Natural killer cell (primary cell): Measurements from ENCODE around the gene TFAP2B. TPM values are rescaled to one million over a fixed set of nuclear protein-coding genes. Genes with fewer than 3 reads are reported as not detected.

Experiments
- ATAC-seq, 3 donors: fragments of 150-1000 bp in 2 of 3; fragments of 200-7000 bp in 1 of 3; cut with Tn5 transposase; 1 replicate in 1 of 3; 2 replicates in 2 of 3; pipeline ENCODE4 v1.10.0; 2021; ENCODE audit warnings: mild to moderate bottlenecking in 2 of 3, moderate library complexity in 2 of 3
- DNase-seq, 2 donors: peaks; one replicate each; pipeline versions ENCODE4 v3.0.0 to v3.0.0-alpha.2; 2013 to 2021; ENCODE audit warnings: mixed read lengths in 1 of 2
- H3K27ac ChIP-seq: one replicate; pipeline ENCODE4 v1.5.1; 2013; ENCODE audit warnings: mild to moderate bottlenecking, low read length
- H3K27me3 ChIP-seq: one replicate; pipeline ENCODE4 v1.6.1; 2013; ENCODE audit warnings: low read length; ENCODE audit not compliant: control insufficient read depth, insufficient read depth
- H3K36me3 ChIP-seq: one replicate; pipeline ENCODE4 v1.6.1; 2013; ENCODE audit warnings: low read length; ENCODE audit not compliant: control insufficient read depth, insufficient read depth
- H3K4me1 ChIP-seq: one replicate; pipeline ENCODE4 v1.6.1; 2013; ENCODE audit warnings: low read length; ENCODE audit not compliant: control insufficient read depth, insufficient read depth
- H3K4me3 ChIP-seq: one replicate; pipeline ENCODE4 v1.5.1; 2013; ENCODE audit warnings: low read length
- H3K9me3 ChIP-seq: one replicate; pipeline ENCODE4 v1.6.1; 2013; ENCODE audit warnings: low read length; ENCODE audit not compliant: control insufficient read depth, insufficient read depth
- H3K27ac Mint-ChIP-seq, 2 donors: one replicate each; pipeline ENCODE4 v1.8.0; 2022; ENCODE audit warnings: mild to moderate bottlenecking in 2 of 2, mixed read lengths in 2 of 2, moderate library complexity in 1 of 2
- H3K27me3 Mint-ChIP-seq, 2 donors: one replicate each; pipeline ENCODE4 v1.8.0; 2022; ENCODE audit warnings: low read depth in 2 of 2, mixed read lengths in 2 of 2
- H3K36me3 Mint-ChIP-seq: one replicate; pipeline ENCODE4 v1.8.0; 2022; ENCODE audit warnings: mixed read lengths
- H3K4me1 Mint-ChIP-seq, 2 donors: one replicate each; pipeline ENCODE4 v1.8.0; 2022; ENCODE audit warnings: mixed read lengths in 2 of 2
- H3K4me3 Mint-ChIP-seq: one replicate; pipeline ENCODE4 v1.8.0; 2022; ENCODE audit warnings: mild to moderate bottlenecking, moderate library complexity, mixed read lengths
- H3K9me3 Mint-ChIP-seq, 2 donors: one replicate each; pipeline ENCODE4 v1.8.0; 2022; ENCODE audit warnings: mixed read lengths in 2 of 2
- WGBS: methylation state at CpG from one replicate; pipeline ENCODE4 v1.1.7; 2013; ENCODE audit warnings: missing lambda C conversion rate; ENCODE audit not compliant: insufficient coverage; 5-methylcytosine and 5-hydroxymethylcytosine counted together
- intact Hi-C: fragments of 100-400 bp; cut with micrococcal nuclease; formaldehyde crosslinking; loops from one replicate; pipeline ENCODE4 v1.14.2; 2022
- total RNA-seq, 4 donors: library from RNA; stranded (reverse); fragments of 120-200 nt in 1 of 4; gene quantifications; one replicate each; pipeline versions ENCODE4 v1.2.3 to v1.2.4, GENCODE V29; 2013 to 2022
- TF ChIP-seq, protein P1 (sequence below): fragments of 200-600 bp; IDR thresholded peaks from one replicate; pipeline ENCODE4 v1.8.0; 2022; ENCODE audit warnings: antibody characterized with exemption

TFAP2B gene
- total RNA-seq, 3 donors from 2014 or later (not counting 1 experiment from before 2014, with no cell fraction given): not detected

- Mint-ChIP-seq H3K27ac (no peak overlapping the region), H3K9me3 (peaks cover 0 to 7% of the 10 kb centered on the region in 2 donors), H3K4me3 (no peak overlapping the region), H3K4me1 (no peaks in the 10 kb centered on the region), H3K27me3 (no peaks in the 10 kb centered on the region), H3K36me3 (no peaks in the 10 kb centered on the region)
- Histone ChIP-seq H3K9me3 (no peaks in the 10 kb centered on the region), H3K4me1 (no peaks in the 10 kb centered on the region), H3K4me3 (no peak overlapping the region), H3K27me3 (no peaks in the 10 kb centered on the region), H3K36me3 (no peaks in the 10 kb centered on the region), H3K27ac (no peak overlapping the region)
- 42% methylated on average over 3 of the region's 3 CpGs for WGBS
- ATAC-seq: no peak
- intact Hi-C loops: no loop called here
- DNase-seq: no peak
- TF ChIP-seq, protein P1, sequence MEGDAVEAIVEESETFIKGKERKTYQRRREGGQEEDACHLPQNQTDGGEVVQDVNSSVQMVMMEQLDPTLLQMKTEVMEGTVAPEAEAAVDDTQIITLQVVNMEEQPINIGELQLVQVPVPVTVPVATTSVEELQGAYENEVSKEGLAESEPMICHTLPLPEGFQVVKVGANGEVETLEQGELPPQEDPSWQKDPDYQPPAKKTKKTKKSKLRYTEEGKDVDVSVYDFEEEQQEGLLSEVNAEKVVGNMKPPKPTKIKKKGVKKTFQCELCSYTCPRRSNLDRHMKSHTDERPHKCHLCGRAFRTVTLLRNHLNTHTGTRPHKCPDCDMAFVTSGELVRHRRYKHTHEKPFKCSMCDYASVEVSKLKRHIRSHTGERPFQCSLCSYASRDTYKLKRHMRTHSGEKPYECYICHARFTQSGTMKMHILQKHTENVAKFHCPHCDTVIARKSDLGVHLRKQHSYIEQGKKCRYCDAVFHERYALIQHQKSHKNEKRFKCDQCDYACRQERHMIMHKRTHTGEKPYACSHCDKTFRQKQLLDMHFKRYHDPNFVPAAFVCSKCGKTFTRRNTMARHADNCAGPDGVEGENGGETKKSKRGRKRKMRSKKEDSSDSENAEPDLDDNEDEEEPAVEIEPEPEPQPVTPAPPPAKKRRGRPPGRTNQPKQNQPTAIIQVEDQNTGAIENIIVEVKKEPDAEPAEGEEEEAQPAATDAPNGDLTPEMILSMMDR: no peak
These were observed 65.7 kb downstream of the TFAP2B start for GRCh38 chr6:50884364-50884763.

DNA sequence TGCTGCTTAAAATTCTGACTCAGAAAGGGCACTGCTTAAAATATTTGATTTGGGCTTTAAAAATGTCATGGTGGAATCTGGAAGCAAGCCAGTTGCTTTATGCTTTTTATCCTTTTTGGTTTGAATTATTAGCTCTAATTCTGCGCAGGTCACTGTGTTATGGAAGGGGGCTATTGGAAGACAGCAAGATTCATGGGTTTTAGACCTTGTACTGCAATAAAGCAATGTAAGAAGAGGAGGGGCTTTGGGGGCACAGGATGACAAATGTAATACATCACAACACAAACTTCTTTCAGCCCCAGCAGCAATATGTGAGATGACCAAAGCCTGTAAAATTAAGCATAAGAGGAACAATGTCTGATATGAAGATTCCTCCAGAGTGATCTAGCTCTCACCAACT is 68.4 kb downstream of the TFAP2B start:
- no peaks in the 10 kb centered on the region for H3K4me1 ChIP-seq
- no peaks in the 10 kb centered on the region for H3K27me3 ChIP-seq
- H3K27ac ChIP-seq: no peak overlapping the region
- H3K9me3 ChIP-seq: no peaks in the 10 kb centered on the region
- Mint-ChIP-seq H3K4me1 (no peaks in the 10 kb centered on the region), H3K27ac (no peak overlapping the region), H3K9me3 (peaks cover 0 to 9% of the 10 kb centered on the region in 2 donors), H3K27me3 (no peaks in the 10 kb centered on the region), H3K4me3 (no peak overlapping the region), H3K36me3 (no peaks in the 10 kb centered on the region)
- TF ChIP-seq, protein P1: no peak
- H3K36me3 ChIP-seq: no peaks in the 10 kb centered on the region
- 90% methylated on average over 1 of the region's 1 CpG for WGBS
- DNase-seq (no peak), ATAC-seq (no peak)
- H3K4me3 ChIP-seq: no peak overlapping the region
- intact Hi-C loops: no loop called here

GRCh38 chr6:50889497-50889896 is 70.8 kb downstream of the TFAP2B start:
- TF ChIP-seq, protein P1: no peak
- no peak overlapping the region for H3K4me3 ChIP-seq
- no peak for ATAC-seq
- H3K9me3 ChIP-seq: no peaks in the 10 kb centered on the region
- Mint-ChIP-seq H3K27ac (no peak overlapping the region), H3K4me1 (no peaks in the 10 kb centered on the region), H3K4me3 (no peak overlapping the region), H3K36me3 (no peaks in the 10 kb centered on the region), H3K9me3 (peaks cover 0 to 7% of the 10 kb centered on the region in 2 donors), H3K27me3 (no peaks in the 10 kb centered on the region)
- H3K27ac ChIP-seq: no peak overlapping the region
- no peak for DNase-seq
- WGBS: 84% methylated on average over 2 of the region's 3 CpGs
- no peaks in the 10 kb centered on the region for H3K27me3 ChIP-seq
- intact Hi-C loops: no loop called here
- H3K36me3 ChIP-seq: no peaks in the 10 kb centered on the region
- H3K4me1 ChIP-seq: no peaks in the 10 kb centered on the region

DNA sequence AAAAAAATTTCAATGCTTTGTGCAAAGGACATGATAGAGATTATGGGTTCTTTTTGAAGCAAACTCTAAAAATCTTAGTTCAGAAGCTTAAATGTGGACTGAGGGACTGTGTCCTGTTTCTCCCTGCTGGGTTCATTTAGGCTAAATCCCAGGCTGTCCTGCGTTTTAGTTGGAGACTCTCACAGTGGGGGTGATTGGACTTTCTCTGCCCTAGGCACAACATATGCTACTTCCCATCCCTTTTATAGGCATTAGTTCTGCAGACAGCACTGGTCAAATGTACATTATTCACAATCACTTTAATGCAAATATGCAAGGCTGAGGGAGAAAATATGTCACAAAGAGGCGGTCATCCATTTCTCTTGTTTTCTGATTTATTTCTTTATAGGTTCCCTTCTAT is 71.3 kb downstream of the TFAP2B start:
- Mint-ChIP-seq H3K36me3 (no peaks in the 10 kb centered on the region), H3K4me1 (no peaks in the 10 kb centered on the region), H3K4me3 (no peak overlapping the region), H3K9me3 (peaks cover 0 to 7% of the 10 kb centered on the region in 2 donors), H3K27ac (no peak overlapping the region), H3K27me3 (no peaks in the 10 kb centered on the region)
- intact Hi-C loops: no loop called here
- no peaks in the 10 kb centered on the region for H3K9me3 ChIP-seq
- no peaks in the 10 kb centered on the region for H3K36me3 ChIP-seq
- H3K27me3 ChIP-seq: no peaks in the 10 kb centered on the region
- 92% methylated on average over 1 of the region's 2 CpGs for WGBS
- no peak overlapping the region for H3K27ac ChIP-seq
- TF ChIP-seq, protein P1: no peak
- no peak for ATAC-seq
- no peak overlapping the region for H3K4me3 ChIP-seq
- H3K4me1 ChIP-seq: no peaks in the 10 kb centered on the region
- DNase-seq: no peak
